Activated CD8-positive, alpha-beta memory T cell treated with anti-CD3 and anti-CD28 coated beads, Interleukin-2, amount 50 U/mL, for 1 hour (primary cell): ENCODE results near the gene NPSR1.
"Not testable (repeated sequence)": the region's sequence is repeated elsewhere in the genome, so short reads cannot be mapped to it uniquely, and the experiment has no call there.

Source experiments
- DNase-seq: peaks from one replicate; pipeline ENCODE4 v3.0.0-alpha.2; 2020; ENCODE audit errors: extremely low read depth

NPSR1 gene

GRCh38 chr7:34869057-34869456, 211.0 kb downstream of the NPSR1 start:
- DNase-seq: no peak

- not testable (repeated sequence) for DNase-seq
Observed at GRCh38 chr7:34870041-34870440, 212.0 kb downstream of the NPSR1 start.

GRCh38 chr7:34874329-34874728, 216.3 kb downstream of the NPSR1 start:
- not testable (repeated sequence) for DNase-seq

- no peak for DNase-seq
Observed at GRCh38 chr7:34875481-34875880, 217.5 kb downstream of the NPSR1 start.

- DNase-seq: not testable (repeated sequence)
Observed at GRCh38 chr7:34878944-34879735, 221.1 kb downstream of the NPSR1 start.

- no peak for DNase-seq
Observed at GRCh38 chr7:34879871-34880270, 221.9 kb downstream of the NPSR1 start.

- not testable (repeated sequence) for DNase-seq
Observed at GRCh38 chr7:34883855-34884254, 225.8 kb downstream of the NPSR1 start.

GRCh38 chr7:34886856-34887255, 228.8 kb downstream of the NPSR1 start:
- no peak for DNase-seq

- no peak for DNase-seq
Observed at GRCh38 chr7:34889951-34890350, 231.9 kb downstream of the NPSR1 start.

GRCh38 chr7:34895202-34895601, 237.2 kb downstream of the NPSR1 start:
- DNase-seq: no peak
